ENCODE measurements around the gene TMEM161A. TPM values are rescaled to one million over a fixed set of nuclear protein-coding genes. Genes with fewer than 3 reads are reported as not detected.
A peak's percentile ranks its signal among the peaks of the same experiment; 100 is the strongest.

TMEM161A gene
- total and polyA plus RNA-seq, 9 of the 15 experiments (the other 6 are each of a cell fraction or from before 2014, with no cell fraction given) = 0.63 to 92.3 (median 38.9) TPM

DNA sequence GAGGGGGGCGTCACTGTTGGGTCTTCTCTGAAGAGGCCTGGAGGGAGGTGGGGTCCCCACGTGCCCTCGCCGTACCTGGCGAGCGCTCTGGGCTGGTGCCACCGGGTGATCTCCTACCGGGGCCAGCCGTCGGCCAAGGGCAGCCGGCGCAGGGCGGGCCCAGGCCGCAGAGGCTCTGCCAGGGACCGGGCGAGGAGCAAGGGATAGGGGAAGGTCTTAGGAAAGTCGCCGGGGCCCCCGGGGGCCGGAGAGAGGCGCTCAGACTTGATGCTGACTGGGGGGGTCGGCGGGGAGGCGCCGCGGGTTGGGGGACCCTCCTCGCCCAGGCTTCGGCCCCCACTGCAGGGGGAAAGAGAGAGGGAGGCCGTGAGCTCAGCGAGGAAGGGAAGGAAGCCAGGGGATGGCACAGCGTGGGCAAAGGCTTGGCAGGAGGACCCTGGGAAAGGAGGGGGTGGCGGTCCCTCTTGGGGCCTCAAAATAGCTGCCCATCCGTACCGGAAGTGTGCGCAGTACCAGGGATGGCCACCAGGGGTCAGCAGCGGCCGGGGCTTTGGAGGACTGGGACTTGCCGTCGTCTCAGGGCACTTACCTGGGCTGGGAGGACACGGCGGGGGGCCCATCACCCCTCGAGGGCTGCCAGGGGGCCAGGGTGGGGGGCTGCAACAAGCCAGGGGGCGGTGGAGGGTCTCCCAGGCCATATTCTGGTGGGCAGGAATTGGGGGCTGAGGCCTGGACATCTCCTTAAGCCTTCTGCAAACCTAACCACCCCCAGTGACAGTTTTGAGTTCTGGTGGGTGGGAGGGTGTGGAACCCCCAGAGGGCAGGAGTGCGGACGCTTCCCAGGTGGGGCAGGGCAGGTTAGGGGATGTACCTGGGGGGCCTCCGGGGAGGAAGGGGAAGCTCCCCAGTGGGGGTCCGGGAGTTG is 7.7 kb upstream of the TMEM161A start:
- Histone ChIP-seq H3K9ac (ENCODE audit: insufficient read depth in 1 of 2, low read depth in 2 of 2, low read length in 2 of 2) (peak overlapping the region in 1 of 2 experiments; percentile 61; a peak in 3 of 4 replicates), H3K36me3 (ENCODE audit: control insufficient read depth, insufficient read depth, low read length) (no peaks in the 10 kb centered on the region), H3K4me3 (no peak overlapping the region), H3K79me2 (ENCODE audit: control insufficient read depth, insufficient read depth, low read length) (no peaks in the 10 kb centered on the region), H3K9me3 (replicated peaks; ENCODE audit: control insufficient read depth, insufficient read depth, low read depth, low read length) (no peaks in the 10 kb centered on the region), H4K20me1 (replicated peaks; ENCODE audit: control insufficient read depth, insufficient read depth, low read length) (no peaks in the 10 kb centered on the region), H3K27ac (ENCODE audit: extremely low read depth, low read depth, low read length) (0 out of 3 replicates have a peak overlapping the region, but pooled peaks have one; percentile 28), H3K4me1 (replicated peaks in 1 of 2; ENCODE audit: control insufficient read depth in 2 of 2, insufficient read depth in 2 of 2, low read length in 2 of 2) (peaks cover 0 to 19% of the 10 kb centered on the region in 2 experiments; a peak in 2 of 5 replicates), H3K4me2 (ENCODE audit: insufficient read depth, low read length) (0 out of 2 replicates have a peak overlapping the region, but pooled peaks have one; percentile 6), H2AFZ (ENCODE audit: low read depth, low read length) (peak overlapping the region; percentile 94), H3K27me3 (ENCODE audit: control insufficient read depth in 2 of 2, insufficient read depth in 2 of 2, low read length in 2 of 2) (no peaks in the 10 kb centered on the region; a peak in 1 of 5 replicates), H3K9me1 (ENCODE audit: control insufficient read depth, insufficient read depth, low read length) (no peaks in the 10 kb centered on the region)
- POLR2A ChIA-PET = interaction anchor here (1.0 kb wide), 1 partner anchor 22 kb away, joined by 3 read pairs; no protein-coding TSS in a partner anchor
- intact Hi-C loops (cut with micrococcal nuclease) (loop anchor here (1.0 kb wide), 3 partner anchors 29 to 196 kb away; no protein-coding TSS in a partner anchor), in situ Hi-C loops (cut with MboI) (no loop called here)
- CTCF ChIA-PET (ENCODE audit: low intra/inter-chr PET ratio) = interaction anchor here (1.2 to 3.5 kb wide), 5 partner anchors 27 to 344 kb away, joined by 8 to 20 read pairs (median 12); no protein-coding TSS in a partner anchor
- 31% methylated on average over 30 of the region's 47 CpGs for WGBS (ENCODE audit: insufficient coverage, low coverage, missing lambda C conversion rate)
- peak; percentile 75 for FAIRE-seq
- DNase-seq (ENCODE audit: extremely low read depth in 1 of 4, low spot score in 3 of 4) = peak; percentile 82 to 88 (median 86)
- no TSS peak for BruUV-seq (replicated peaks)
- peak; percentile 95 for ATAC-seq
- TF ChIP-seq BACH1 (tag; IDR thresholded peaks at IDR 0.05) (no peak), KLF16 (IDR thresholded peaks at IDR 0.05) (peak; percentile 66), ZNF121 (CRISPR knock-in tag; conservative IDR thresholded peaks at IDR 0.05) (no peak), RNF2 (IDR thresholded peaks at IDR 0.05) (no peak), NRF1 (conservative IDR thresholded peaks at IDR 0.05 in 1 of 2, IDR thresholded peaks at IDR 0.05 in 1 of 2) (no peak), NR2C1 (IDR thresholded peaks at IDR 0.05) (no peak), NR2C1 (tag; IDR thresholded peaks at IDR 0.05) (no peak), RBM34 (IDR thresholded peaks at IDR 0.05; ENCODE audit: borderline replicate concordance, insufficient read depth, low read length) (no peak), ATF3 (IDR thresholded peaks at IDR 0.05) (no peak), ATF3 (CRISPR knock-in tag; conservative IDR thresholded peaks at IDR 0.05) (no peak), PCBP2 (IDR thresholded peaks at IDR 0.05; ENCODE audit: low read depth, low read length, poor library complexity, severe bottlenecking) (no peak), NFE2L1 (tag; IDR thresholded peaks at IDR 0.05; ENCODE audit: borderline replicate concordance, low read depth) (no peak), ZFP91 (CRISPR knock-in tag; IDR thresholded peaks at IDR 0.05) (no peak), FOXJ3 (CRISPR knock-in tag; IDR thresholded peaks at IDR 0.05) (no peak)
- TF ChIP-seq, protein P1, sequence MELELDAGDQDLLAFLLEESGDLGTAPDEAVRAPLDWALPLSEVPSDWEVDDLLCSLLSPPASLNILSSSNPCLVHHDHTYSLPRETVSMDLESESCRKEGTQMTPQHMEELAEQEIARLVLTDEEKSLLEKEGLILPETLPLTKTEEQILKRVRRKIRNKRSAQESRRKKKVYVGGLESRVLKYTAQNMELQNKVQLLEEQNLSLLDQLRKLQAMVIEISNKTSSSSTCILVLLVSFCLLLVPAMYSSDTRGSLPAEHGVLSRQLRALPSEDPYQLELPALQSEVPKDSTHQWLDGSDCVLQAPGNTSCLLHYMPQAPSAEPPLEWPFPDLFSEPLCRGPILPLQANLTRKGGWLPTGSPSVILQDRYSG (tag; conservative IDR thresholded peaks at IDR 0.05; ENCODE audit: low read depth) = no peak
